Measurements from ENCODE around the gene RESP18. TPM values are rescaled to one million over a fixed set of nuclear protein-coding genes. Genes with fewer than 3 reads are reported as not detected.

Gene RESP18
- total RNA-seq, 2 experiments from 2014 or later: not detected

DNA sequence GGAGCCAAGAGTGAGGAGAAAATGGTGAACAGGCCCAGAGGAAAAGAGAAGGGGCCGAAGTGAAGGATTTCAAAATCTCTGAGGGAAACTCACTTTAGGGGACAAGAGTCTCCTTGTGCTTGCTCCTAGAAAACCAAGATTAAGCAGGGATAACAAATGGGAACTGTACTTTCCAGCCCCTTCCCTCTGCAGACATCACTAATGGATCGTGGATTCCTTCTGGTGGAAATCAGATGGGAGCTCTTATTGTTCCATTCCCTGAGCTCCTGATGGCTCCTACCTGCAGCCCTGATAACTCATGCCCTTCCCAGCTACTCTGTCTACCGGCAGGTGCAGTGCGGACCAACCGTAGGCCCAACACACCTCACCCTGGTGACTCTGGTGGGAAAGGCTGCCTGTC is 20.6 kb upstream of the RESP18 start:
- Histone ChIP-seq H3K9me2 (ENCODE audit: insufficient read depth, low read length) (no peaks in the 10 kb centered on the region), H3K27ac (ENCODE audit: low read depth, low read length, poor library complexity, severe bottlenecking) (no peak overlapping the region), H4K20me1 (ENCODE audit: insufficient read depth, low read length) (no peaks in the 10 kb centered on the region), H3K4me3 (ENCODE audit: low read depth, low read length, poor library complexity, severe bottlenecking) (no peak overlapping the region), H3K4me1 (ENCODE audit: insufficient read depth, low read length, poor library complexity, severe bottlenecking) (no peaks in the 10 kb centered on the region), H3K79me2 (ENCODE audit: insufficient read depth, low read depth, low read length) (no peaks in the 10 kb centered on the region), H3K9me3 (ENCODE audit: low read length) (no peaks in the 10 kb centered on the region), H3K36me3 (ENCODE audit: insufficient read depth, low read length) (no peaks in the 10 kb centered on the region), H2AFZ (ENCODE audit: low read length) (no peak overlapping the region), H3K4me2 (ENCODE audit: low read length) (no peak overlapping the region)
- ChIA-PET POLR2A (interaction anchor here (0.7 kb wide), 1 partner anchor 71 kb away, joined by 3 read pairs; no protein-coding TSS in a partner anchor), CTCF (ENCODE audit: unreplicated experiment) (no interaction called here)
- DNase-seq (ENCODE audit: low spot score): no peak
- TF ChIP-seq, protein P1, sequence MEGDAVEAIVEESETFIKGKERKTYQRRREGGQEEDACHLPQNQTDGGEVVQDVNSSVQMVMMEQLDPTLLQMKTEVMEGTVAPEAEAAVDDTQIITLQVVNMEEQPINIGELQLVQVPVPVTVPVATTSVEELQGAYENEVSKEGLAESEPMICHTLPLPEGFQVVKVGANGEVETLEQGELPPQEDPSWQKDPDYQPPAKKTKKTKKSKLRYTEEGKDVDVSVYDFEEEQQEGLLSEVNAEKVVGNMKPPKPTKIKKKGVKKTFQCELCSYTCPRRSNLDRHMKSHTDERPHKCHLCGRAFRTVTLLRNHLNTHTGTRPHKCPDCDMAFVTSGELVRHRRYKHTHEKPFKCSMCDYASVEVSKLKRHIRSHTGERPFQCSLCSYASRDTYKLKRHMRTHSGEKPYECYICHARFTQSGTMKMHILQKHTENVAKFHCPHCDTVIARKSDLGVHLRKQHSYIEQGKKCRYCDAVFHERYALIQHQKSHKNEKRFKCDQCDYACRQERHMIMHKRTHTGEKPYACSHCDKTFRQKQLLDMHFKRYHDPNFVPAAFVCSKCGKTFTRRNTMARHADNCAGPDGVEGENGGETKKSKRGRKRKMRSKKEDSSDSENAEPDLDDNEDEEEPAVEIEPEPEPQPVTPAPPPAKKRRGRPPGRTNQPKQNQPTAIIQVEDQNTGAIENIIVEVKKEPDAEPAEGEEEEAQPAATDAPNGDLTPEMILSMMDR (conservative IDR thresholded peaks at IDR 0.05; ENCODE audit: low read length): no peak
- no peak for TF ChIP-seq EZH2phosphoT487 (IDR thresholded peaks at IDR 0.05; ENCODE audit: borderline replicate concordance, low read depth, low read length)
- intact Hi-C loops (cut with micrococcal nuclease; ENCODE audit: unreplicated experiment): no loop called here
- BruUV-seq (replicated peaks): no TSS peak

- TF ChIP-seq, protein P1 (conservative IDR thresholded peaks at IDR 0.05; ENCODE audit: low read length): peak; percentile 91
- no peak for TF ChIP-seq EZH2phosphoT487 (IDR thresholded peaks at IDR 0.05; ENCODE audit: borderline replicate concordance, low read depth, low read length)
- Histone ChIP-seq H3K4me3 (ENCODE audit: low read depth, low read length, poor library complexity, severe bottlenecking) (no peak overlapping the region), H3K9me2 (ENCODE audit: insufficient read depth, low read length) (no peaks in the 10 kb centered on the region), H3K4me1 (ENCODE audit: insufficient read depth, low read length, poor library complexity, severe bottlenecking) (no peaks in the 10 kb centered on the region), H3K27ac (ENCODE audit: low read depth, low read length, poor library complexity, severe bottlenecking) (no peak overlapping the region), H3K9me3 (ENCODE audit: low read length) (no peaks in the 10 kb centered on the region), H3K36me3 (ENCODE audit: insufficient read depth, low read length) (no peaks in the 10 kb centered on the region), H3K79me2 (ENCODE audit: insufficient read depth, low read depth, low read length) (no peaks in the 10 kb centered on the region), H4K20me1 (ENCODE audit: insufficient read depth, low read length) (no peaks in the 10 kb centered on the region), H3K4me2 (ENCODE audit: low read length) (no peak overlapping the region), H2AFZ (ENCODE audit: low read length) (no peak overlapping the region)
- intact Hi-C loops (cut with micrococcal nuclease; ENCODE audit: unreplicated experiment): loop anchor here (1.0 kb wide), 1 partner anchor 192 kb away; the partner anchor contains the start of gene NHEJ1
- peak; percentile 63 for DNase-seq (ENCODE audit: low spot score)
- POLR2A ChIA-PET: interaction anchor here (0.7 kb wide), 1 partner anchor 71 kb away, joined by 3 read pairs; no protein-coding TSS in a partner anchor
- CTCF ChIA-PET (ENCODE audit: unreplicated experiment): no interaction called here
- BruUV-seq (replicated peaks): no TSS peak
Observed at GRCh38 chr2:219352448-219353023, 20.0 kb upstream of the RESP18 start.

- no peak overlapping the region for H3K4me2 ChIP-seq (ENCODE audit: low read length)
- no TSS peak for BruUV-seq (replicated peaks)
- ChIA-PET POLR2A (no interaction called here), CTCF (ENCODE audit: unreplicated experiment) (no interaction called here)
- H3K4me3 ChIP-seq (ENCODE audit: low read depth, low read length, poor library complexity, severe bottlenecking): no peak overlapping the region
- no peak overlapping the region for H2AFZ ChIP-seq (ENCODE audit: low read length)
- H3K27ac ChIP-seq (ENCODE audit: low read depth, low read length, poor library complexity, severe bottlenecking): no peak overlapping the region
- no peaks in the 10 kb centered on the region for H3K9me2 ChIP-seq (ENCODE audit: insufficient read depth, low read length)
- no peaks in the 10 kb centered on the region for H3K79me2 ChIP-seq (ENCODE audit: insufficient read depth, low read depth, low read length)
- intact Hi-C loops (cut with micrococcal nuclease; ENCODE audit: unreplicated experiment): no loop called here
- TF ChIP-seq, protein P1 (conservative IDR thresholded peaks at IDR 0.05; ENCODE audit: low read length): no peak
- no peak for TF ChIP-seq EZH2phosphoT487 (IDR thresholded peaks at IDR 0.05; ENCODE audit: borderline replicate concordance, low read depth, low read length)
- no peaks in the 10 kb centered on the region for H3K9me3 ChIP-seq (ENCODE audit: low read length)
- DNase-seq (ENCODE audit: low spot score): no peak
- H3K36me3 ChIP-seq (ENCODE audit: insufficient read depth, low read length): no peaks in the 10 kb centered on the region
- H4K20me1 ChIP-seq (ENCODE audit: insufficient read depth, low read length): no peaks in the 10 kb centered on the region
- no peaks in the 10 kb centered on the region for H3K4me1 ChIP-seq (ENCODE audit: insufficient read depth, low read length, poor library complexity, severe bottlenecking)
Observed at GRCh38 chr2:219350710-219351221, 18.2 kb upstream of the RESP18 start.
